IMR-90 (cell line): ENCODE measurements around the gene MIEF1. TPM values are rescaled to one million over a fixed set of nuclear protein-coding genes. Genes with fewer than 3 reads are reported as not detected.
A peak's percentile ranks its signal among the peaks of the same experiment; 100 is the strongest.
"Not testable (repeated sequence)": the region's sequence is repeated elsewhere in the genome, so short reads cannot be mapped to it uniquely, and the experiment has no call there.

Experiments
- ATAC-seq: fragments of 200-7000 bp; cut with Tn5 transposase; 2 replicates; pipeline ENCODE4 v1.9.1; 2020; ENCODE audit warnings: low read depth, mild to moderate bottlenecking, moderate library complexity
- BruUV-seq: library from RNA; stranded (reverse); fragments of 400-500 nt; replicated peaks from 2 replicates; lab custom pipeline; 2021; lab: Mats Ljungman, UMichigan
- CTCF ChIA-PET: fragments of 300-600 bp; formaldehyde crosslinking; extraction: SDS; loops from one replicate; lab custom pipeline; 2021; ENCODE audit warnings: antibody characterized with exemption; lab: Yijun Ruan, JAX
- POLR2A ChIA-PET: fragments of 300-600 bp; sonication (Branson Sonifier 250); formaldehyde crosslinking; loops from one replicate; lab custom pipeline; 2022; ENCODE audit warnings: antibody characterized with exemption; ENCODE audit not compliant: unreplicated experiment; lab: Charles Lee
- DNase-seq: peaks from one replicate; pipeline ENCODE4 v3.0.0; 2013
- H2AFZ ChIP-seq: replicated peaks from 2 replicates; pipeline ENCODE3; 2013; ENCODE audit warnings: low read length, mild to moderate bottlenecking; ENCODE audit not compliant: poor library complexity
- H2AK5ac ChIP-seq: 2 replicates; pipeline ENCODE4 v1.6.1; 2013; ENCODE audit warnings: low read depth, low read length, inconsistent platforms
- H2AK9ac ChIP-seq: replicated peaks from 2 replicates; pipeline ENCODE3; 2013; ENCODE audit warnings: mild to moderate bottlenecking, low read depth, low read length, moderate library complexity; ENCODE audit not compliant: poor library complexity
- H2BK120ac ChIP-seq: 2 replicates; pipeline ENCODE4 v1.6.1; 2013; ENCODE audit warnings: low read depth, low read length, inconsistent platforms
- H2BK15ac ChIP-seq: 3 replicates; pipeline ENCODE4 v1.6.1; 2013; ENCODE audit warnings: low read depth, low read length, inconsistent platforms
- H2BK20ac ChIP-seq: 2 replicates; pipeline ENCODE4 v1.6.1; 2013; ENCODE audit warnings: low read depth, mild to moderate bottlenecking, inconsistent platforms, low read length, moderate library complexity
- H2BK5ac ChIP-seq: 2 replicates; pipeline ENCODE4 v1.6.1; 2013; ENCODE audit warnings: mild to moderate bottlenecking, low read depth, low read length, inconsistent platforms; ENCODE audit not compliant: poor library complexity, severe bottlenecking
- H3K14ac ChIP-seq: replicated peaks from 2 replicates; pipeline ENCODE4 v1.6.1; 2013; ENCODE audit warnings: low read depth, low read length, inconsistent platforms
- H3K18ac ChIP-seq: 2 replicates; pipeline ENCODE4 v1.6.1; 2013; ENCODE audit warnings: low read depth, low read length, control low read depth
- H3K23ac ChIP-seq: 2 replicates; pipeline ENCODE4 v1.6.1; 2013; ENCODE audit warnings: low read depth, low read length, inconsistent platforms
- H3K27ac ChIP-seq: 2 replicates; pipeline ENCODE4 v1.5.1; 2013; ENCODE audit warnings: mild to moderate bottlenecking, control low read depth, low read length; ENCODE audit not compliant: insufficient read depth
- H3K27me3 ChIP-seq: 2 replicates; pipeline ENCODE4 v1.6.1; 2013; ENCODE audit warnings: low read length; ENCODE audit not compliant: control insufficient read depth, insufficient read depth
- H3K36me3 ChIP-seq: 2 replicates; pipeline ENCODE4 v1.6.1; 2013; ENCODE audit warnings: low read length, mixed read lengths; ENCODE audit not compliant: control insufficient read depth, insufficient read depth
- H3K4ac ChIP-seq: 2 replicates; pipeline ENCODE4 v1.6.1; 2013; ENCODE audit warnings: low read depth, low read length, inconsistent platforms
- H3K4me1 ChIP-seq: 2 replicates; pipeline ENCODE4 v1.6.1; 2013; ENCODE audit warnings: low read length, mixed read lengths; ENCODE audit not compliant: control insufficient read depth, insufficient read depth
- H3K4me2 ChIP-seq: 2 replicates; pipeline ENCODE4 v1.6.1; 2013; ENCODE audit warnings: low read depth, mild to moderate bottlenecking, control low read depth, low read length, moderate library complexity
- H3K4me3 ChIP-seq: 2 replicates; pipeline ENCODE4 v1.5.1; 2013; ENCODE audit warnings: low read depth, mild to moderate bottlenecking, control low read depth, low read length, moderate library complexity; ENCODE audit not compliant: insufficient read depth
- H3K56ac ChIP-seq: 2 replicates; pipeline ENCODE4 v1.6.1; 2013; ENCODE audit warnings: low read length, inconsistent platforms; ENCODE audit not compliant: insufficient read depth; ENCODE audit errors: extremely low read depth
- H3K79me1 ChIP-seq, 2 experiments: 2 replicates each; pipeline ENCODE4 v1.6.1; 2013; ENCODE audit warnings: low read length in 2 of 2, inconsistent platforms in 1 of 2, low read depth in 1 of 2
- H3K9ac ChIP-seq: 2 replicates; pipeline ENCODE4 v1.6.1; 2013; ENCODE audit warnings: low read depth, low read length, control low read depth
- H3K9me1 ChIP-seq: 2 replicates; pipeline ENCODE4 v1.6.1; 2013; ENCODE audit warnings: low read length, inconsistent platforms; ENCODE audit not compliant: insufficient read depth
- H3K9me3 ChIP-seq: 2 replicates; pipeline ENCODE4 v1.6.1; 2013; ENCODE audit warnings: low read length; ENCODE audit not compliant: control insufficient read depth, insufficient read depth
- H4K20me1 ChIP-seq: 2 replicates; pipeline ENCODE4 v1.6.1; 2013; ENCODE audit warnings: low read length, inconsistent platforms; ENCODE audit not compliant: insufficient read depth
- H4K5ac ChIP-seq: 2 replicates; pipeline ENCODE4 v1.6.1; 2013; ENCODE audit warnings: mild to moderate bottlenecking, low read depth, low read length, control low read depth
- H4K8ac ChIP-seq, 2 experiments: 2 replicates each; pipeline ENCODE4 v1.6.1; 2013; ENCODE audit warnings: low read depth in 2 of 2, low read length in 2 of 2, control low read depth in 1 of 2, inconsistent platforms in 1 of 2
- H4K91ac ChIP-seq: 2 replicates; pipeline ENCODE4 v1.6.1; 2013; ENCODE audit warnings: low read depth, low read length, inconsistent platforms; ENCODE audit not compliant: insufficient read depth
- CHD1 ChIP-seq: IDR thresholded peaks from 2 replicates; pipeline ENCODE4 v1.6.1; 2012; ENCODE audit warnings: low read depth, low read length, improper control_type of control experiment
- WGBS, 2 experiments: methylation state at CpG; one replicate each; pipeline versions ENCODE4 v1.1.5 to v1.1.7; 2013; ENCODE audit warnings: missing lambda C conversion rate in 2 of 2; ENCODE audit not compliant: insufficient read length in 1 of 2; ENCODE audit errors: extremely low coverage in 2 of 2; 5-methylcytosine and 5-hydroxymethylcytosine counted together
- dilution Hi-C: fragments of 300-500 bp; cut with HindIII; formaldehyde crosslinking; loops from one replicate; pipeline ENCODE4 v1.14.3; 2018; ENCODE audit warnings: low sequenced_read_pairs; ENCODE audit not compliant: unreplicated experiment
- in situ Hi-C: fragments of 300-500 bp; cut with MboI; formaldehyde crosslinking; loops from 3 replicates; pipeline ENCODE4 v1.14.3; 2019; ENCODE audit warnings: low sequenced_read_pairs, inconsistent platforms, mixed read lengths
- intact Hi-C: fragments of 100-400 bp; cut with micrococcal nuclease; formaldehyde crosslinking; loops from 2 replicates; pipeline ENCODE4 v1.10.0; 2022
- polyA plus RNA-seq, 3 experiments: library from polyadenylated mRNA; depleted of rRNA; stranded (reverse); fragments of >200 nt; gene quantifications; 2 replicates each; pipeline ENCODE4 v1.2.3, GENCODE V29; 2012; ENCODE audit warnings: low replicate concordance in 1 of 3
- total RNA-seq: library from RNA; depleted of rRNA; stranded (reverse); fragments of >200 nt; gene quantifications from 2 replicates; pipeline ENCODE4 v1.2.3, GENCODE V29; 2012

The MIEF1 gene
- total and polyA plus RNA-seq, 2 of the 4 experiments (the other 2 are of a cell fraction): 9.7 to 16.9 TPM

GRCh38 chr22:39521106-39521885 is 19.2 kb downstream of the MIEF1 start:
- 11% methylated on average over 7 of the region's 28 CpGs; no CpG with 5 or more reads in 1 of the 2 experiments for WGBS, 2 experiments
- peak overlapping the region; percentile 9; the same call in 1 of the 2 replicates for H4K5ac ChIP-seq
- H3K18ac ChIP-seq: 0 out of 2 replicates have a peak overlapping the region, but pooled peaks have one; percentile 22
- H3K9me1 ChIP-seq, BruUV-seq, dilution Hi-C loops, POLR2A ChIA-PET, H2BK120ac ChIP-seq, ATAC-seq, H2BK20ac ChIP-seq, H3K9me3 ChIP-seq, H2BK15ac ChIP-seq, H3K4me1 ChIP-seq, CTCF ChIA-PET, H3K27me3 ChIP-seq: not testable (repeated sequence)
- H3K9ac ChIP-seq: peak overlapping the region; percentile 99
- peak; percentile 70; the same call in 1 of the 2 replicates for TF ChIP-seq CHD1
- peak overlapping the region; percentile 99 for H3K14ac ChIP-seq
- H2AK9ac ChIP-seq: peak overlapping the region; percentile 100
- DNase-seq: peak; percentile 73
- H3K23ac ChIP-seq: peak overlapping the region; percentile 95
- intact Hi-C loops (loop anchor here (2.0 to 10.0 kb wide), 3 partner anchors 116 to 349 kb away; partner anchors contain the start of gene RPL3), in situ Hi-C loops (loop anchor here (10.0 kb wide), 1 partner anchor 206 kb away; the partner anchor contains the start of gene RPL3)
- H3K4me2 ChIP-seq: peak overlapping the region; percentile 94
- peak overlapping the region; percentile 97 for H3K27ac ChIP-seq
- peaks cover 17 to 64% of the 10 kb centered on the region in 2 experiments for H3K79me1 ChIP-seq
- H3K56ac ChIP-seq: peak overlapping the region; percentile 95
- peak overlapping the region; percentile 86 for H4K91ac ChIP-seq
- H2AK5ac ChIP-seq: peak overlapping the region; percentile 78; the same call in 1 of the 2 replicates
- peak overlapping the region; percentile 26 for H2AFZ ChIP-seq
- H3K36me3 ChIP-seq: peaks cover 34% of the 10 kb centered on the region
- H2BK5ac ChIP-seq: peak overlapping the region; percentile 72
- H4K20me1 ChIP-seq: peaks cover 59% of the 10 kb centered on the region
- peak overlapping the region; percentile 89 for H3K4me3 ChIP-seq
- peak overlapping the region; percentile 93 for H3K4ac ChIP-seq
- H4K8ac ChIP-seq: peak overlapping the region; percentile 59 to 91; a peak in 3 of 4 replicates

- H3K9me3 ChIP-seq, H4K91ac ChIP-seq, dilution Hi-C loops, ATAC-seq, H2AFZ ChIP-seq, H4K8ac ChIP-seq, H3K4me1 ChIP-seq, H3K18ac ChIP-seq, H2BK5ac ChIP-seq, DNase-seq, H4K5ac ChIP-seq, H3K27me3 ChIP-seq, H3K9me1 ChIP-seq, H2BK20ac ChIP-seq, BruUV-seq, CTCF ChIA-PET, H2AK5ac ChIP-seq, H2AK9ac ChIP-seq, H2BK120ac ChIP-seq, H2BK15ac ChIP-seq: not testable (repeated sequence)
- Histone ChIP-seq H3K79me1 (peaks cover 17 to 65% of the 10 kb centered on the region in 2 experiments), H3K4me2 (peak overlapping the region; percentile 94), H3K56ac (peak overlapping the region; percentile 67; the same call in 1 of the 2 replicates), H3K23ac (peak overlapping the region; percentile 83), H3K36me3 (peaks cover 34% of the 10 kb centered on the region), H3K14ac (peak overlapping the region; percentile 99), H3K4ac (0 out of 2 replicates have a peak overlapping the region, but pooled peaks have one; percentile 13), H3K27ac (0 out of 2 replicates have a peak overlapping the region, but pooled peaks have one; percentile 3), H3K9ac (peak overlapping the region; percentile 99), H3K4me3 (peak overlapping the region; percentile 89), H4K20me1 (peaks cover 65% of the 10 kb centered on the region)
- no CpG with 5 or more reads among the region's 5 CpGs for WGBS, 2 experiments
- in situ Hi-C loops: loop anchor here (10.0 kb wide), 1 partner anchor 207 kb away; the partner anchor contains the start of gene RPL3
- intact Hi-C loops: loop anchor here (5.0 to 10.0 kb wide), 2 partner anchors 117 to 350 kb away; no protein-coding TSS in a partner anchor
- POLR2A ChIA-PET: interaction anchor here (1.0 to 1.1 kb wide), 2 partner anchors 28 to 77 kb away, joined by 4 read pairs; no protein-coding TSS in a partner anchor
These were observed 20.0 kb downstream of the MIEF1 start for GRCh38 chr22:39522091-39522490.
